ENCODE results near the gene DUSP21.
A peak's percentile ranks its signal among the peaks of the same experiment; 100 is the strongest.
"Not testable (repeated sequence)": the region's sequence is repeated elsewhere in the genome, so short reads cannot be mapped to it uniquely, and the experiment has no call there.

The DUSP21 gene

GRCh38 chrX:44843753-44844152, at the start of gene DUSP21:
DUSP21 (plus strand) TSS chrX:44844021; CDS start chrX:44844133, 112 bp downstream.
- DNase-seq: no peak

- no peak for DNase-seq
These were observed 47.8 kb upstream of the DUSP21 start for GRCh38 chrX:44795945-44796450.

- DNase-seq: no peak
These were observed 41.2 kb upstream of the DUSP21 start for GRCh38 chrX:44802613-44803012.

GRCh38 chrX:44815681-44816080, 28.1 kb upstream of the DUSP21 start:
- DNase-seq: no peak

- DNase-seq: no peak
These were observed 27.5 kb upstream of the DUSP21 start for GRCh38 chrX:44816367-44816766.

GRCh38 chrX:44817029-44817428, 26.8 kb upstream of the DUSP21 start:
- DNase-seq: no peak

GRCh38 chrX:44822601-44823000, 21.2 kb upstream of the DUSP21 start:
- DNase-seq: no peak

- DNase-seq: not testable (repeated sequence)
These were observed 20.6 kb upstream of the DUSP21 start for GRCh38 chrX:44823193-44823592.

- DNase-seq: no peak
These were observed 15.7 kb upstream of the DUSP21 start for GRCh38 chrX:44828008-44828605.

GRCh38 chrX:44829832-44830231, 14.0 kb upstream of the DUSP21 start:
- no peak for DNase-seq

GRCh38 chrX:44842550-44843317, 1.1 kb upstream of the DUSP21 start:
- DNase-seq: no peak

GRCh38 chrX:44843318-44843702, 511 bp upstream of the DUSP21 start:
- no peak for DNase-seq

GRCh38 chrX:44844204-44844603, 383 bp downstream of the DUSP21 start:
- no peak for DNase-seq

GRCh38 chrX:44850891-44851290, 7.1 kb downstream of the DUSP21 start:
- DNase-seq: not testable (repeated sequence)

GRCh38 chrX:44871114-44871645, 27.4 kb downstream of the DUSP21 start:
- DNase-seq: peak; percentile 4

GRCh38 chrX:44871931-44872820, 28.4 kb downstream of the DUSP21 start:
- DNase-seq: peak; percentile 61

- peak; percentile 97 for DNase-seq
These were observed 29.1 kb downstream of the DUSP21 start, which contains the start of gene KDM6A for GRCh38 chrX:44872821-44873414. KDM6A (plus strand) TSS chrX:44873188; CDS start chrX:44873552, 364 bp downstream.

- DNase-seq: peak; percentile 35
These were observed 29.8 kb downstream of the DUSP21 start for GRCh38 chrX:44873415-44874276.

- peak; percentile 66 for DNase-seq
These were observed 30.8 kb downstream of the DUSP21 start for GRCh38 chrX:44874420-44875184.

GRCh38 chrX:44875185-44875489, 31.3 kb downstream of the DUSP21 start:
- DNase-seq: no peak

GRCh38 chrX:44876086-44876485, 32.3 kb downstream of the DUSP21 start:
- DNase-seq: no peak

Measured in NCI-H82 (cell line).